HUES64 (cell line): ENCODE data around the gene TMEM45A.
"Not testable (repeated sequence)": the region's sequence is repeated elsewhere in the genome, so short reads cannot be mapped to it uniquely, and the experiment has no call there.

ENCODE experiments used
- H3K27ac ChIP-seq: 2 replicates; pipeline ENCODE4 v1.7.0; 2013; ENCODE audit warnings: low read depth, low read length, inconsistent platforms
- H3K27me3 ChIP-seq: 2 replicates; pipeline ENCODE4 v1.6.1; 2013; ENCODE audit warnings: mild to moderate bottlenecking, low read length; ENCODE audit not compliant: insufficient read depth
- H3K36me3 ChIP-seq: 2 replicates; pipeline ENCODE4 v1.6.1; 2013; ENCODE audit warnings: mild to moderate bottlenecking, low read length; ENCODE audit not compliant: insufficient read depth
- H3K4me1 ChIP-seq: 2 replicates; pipeline ENCODE4 v1.6.1; 2013; ENCODE audit warnings: mild to moderate bottlenecking, low read length, moderate library complexity; ENCODE audit not compliant: insufficient read depth
- H3K4me3 ChIP-seq: 2 replicates; pipeline ENCODE4 v1.5.1; 2013; ENCODE audit warnings: mild to moderate bottlenecking, low read length, moderate library complexity
- H3K9ac ChIP-seq: 2 replicates; pipeline ENCODE4 v1.6.1; 2013; ENCODE audit warnings: mild to moderate bottlenecking, low read depth, low read length
- H3K9me3 ChIP-seq: 2 replicates; pipeline ENCODE4 v1.6.1; 2013; ENCODE audit warnings: low read depth, low read length; ENCODE audit not compliant: insufficient read depth
- WGBS: fragments of 150-250, 120-280 bp; methylation state at CpG from one replicate; pipeline ENCODE4 v1.1.7; 2013; ENCODE audit warnings: missing lambda C conversion rate; 5-methylcytosine and 5-hydroxymethylcytosine counted together

TMEM45A gene

GRCh38 chr3:100463002-100463401, 29.4 kb upstream of the TMEM45A start:
- no peak overlapping the region for H3K4me3 ChIP-seq
- H3K27me3 ChIP-seq, result no peaks in the 10 kb centered on the region
- no peaks in the 10 kb centered on the region for H3K4me1 ChIP-seq
- no peaks in the 10 kb centered on the region for H3K36me3 ChIP-seq
- no peak overlapping the region for H3K9ac ChIP-seq
- peaks cover 11% of the 10 kb centered on the region for H3K9me3 ChIP-seq
- no peak overlapping the region for H3K27ac ChIP-seq
- WGBS, result 15% methylated on average over 3 of the region's 3 CpGs

GRCh38 chr3:100463646-100464155, 28.7 kb upstream of the TMEM45A start:
- H3K27ac ChIP-seq, result no peak overlapping the region
- H3K4me1 ChIP-seq, result no peaks in the 10 kb centered on the region
- no peak overlapping the region for H3K4me3 ChIP-seq
- no peaks in the 10 kb centered on the region for H3K36me3 ChIP-seq
- no peaks in the 10 kb centered on the region for H3K27me3 ChIP-seq
- WGBS, result 91% methylated on average over 3 of the region's 3 CpGs
- H3K9ac ChIP-seq, result no peak overlapping the region
- peaks cover 18% of the 10 kb centered on the region for H3K9me3 ChIP-seq

GRCh38 chr3:100465892-100466777, 26.3 kb upstream of the TMEM45A start:
- 78% methylated on average over 3 of the region's 3 CpGs for WGBS
- H3K27ac ChIP-seq, result no peak overlapping the region
- no peak overlapping the region for H3K4me3 ChIP-seq
- H3K36me3 ChIP-seq, result no peaks in the 10 kb centered on the region
- H3K9ac ChIP-seq, result no peak overlapping the region
- H3K9me3 ChIP-seq, result peaks cover 25% of the 10 kb centered on the region
- no peaks in the 10 kb centered on the region for H3K27me3 ChIP-seq
- H3K4me1 ChIP-seq, result no peaks in the 10 kb centered on the region

GRCh38 chr3:100467133-100467532, 25.3 kb upstream of the TMEM45A start:
- no peaks in the 10 kb centered on the region for H3K36me3 ChIP-seq
- no peak overlapping the region for H3K9ac ChIP-seq
- peaks cover 25% of the 10 kb centered on the region for H3K9me3 ChIP-seq
- H3K27ac ChIP-seq, result no peak overlapping the region
- H3K27me3 ChIP-seq, result no peaks in the 10 kb centered on the region
- H3K4me1 ChIP-seq, result no peaks in the 10 kb centered on the region
- no peak overlapping the region for H3K4me3 ChIP-seq
- WGBS, result 100% methylated on average over 1 of the region's 1 CpG

- no peaks in the 10 kb centered on the region for H3K4me1 ChIP-seq
- H3K27me3 ChIP-seq, result no peaks in the 10 kb centered on the region
- H3K4me3 ChIP-seq, result no peak overlapping the region
- H3K9ac ChIP-seq, result no peak overlapping the region
- 97% methylated on average over 2 of the region's 2 CpGs for WGBS
- no peak overlapping the region for H3K27ac ChIP-seq
- peaks cover 25% of the 10 kb centered on the region for H3K9me3 ChIP-seq
- no peaks in the 10 kb centered on the region for H3K36me3 ChIP-seq
These were observed 23.7 kb upstream of the TMEM45A start for GRCh38 chr3:100468676-100469075.

- Histone ChIP-seq H3K9me3 (peaks cover 25% of the 10 kb centered on the region), H3K36me3 (no peaks in the 10 kb centered on the region), H3K4me3 (no peak overlapping the region), H3K27me3 (no peaks in the 10 kb centered on the region), H3K4me1 (no peaks in the 10 kb centered on the region), H3K9ac (no peak overlapping the region), H3K27ac (no peak overlapping the region)
- WGBS, result 88% methylated on average over 1 of the region's 1 CpG
These were observed 21.5 kb upstream of the TMEM45A start for GRCh38 chr3:100470951-100471350.

GRCh38 chr3:100471444-100471843, 21.0 kb upstream of the TMEM45A start:
- no peaks in the 10 kb centered on the region for H3K4me1 ChIP-seq
- H3K36me3 ChIP-seq, result no peaks in the 10 kb centered on the region
- H3K27me3 ChIP-seq, result no peaks in the 10 kb centered on the region
- WGBS, result 88% methylated on average over 2 of the region's 2 CpGs
- H3K4me3 ChIP-seq, result no peak overlapping the region
- H3K9me3 ChIP-seq, result peaks cover 25% of the 10 kb centered on the region
- H3K9ac ChIP-seq, result no peak overlapping the region
- H3K27ac ChIP-seq, result no peak overlapping the region

GRCh38 chr3:100477851-100478360, 14.5 kb upstream of the TMEM45A start:
- not testable (repeated sequence) for H3K27me3 ChIP-seq, H3K27ac ChIP-seq, H3K9me3 ChIP-seq, H3K9ac ChIP-seq, H3K36me3 ChIP-seq, H3K4me3 ChIP-seq, H3K4me1 ChIP-seq
- WGBS, result 94% methylated on average over 32 of the region's 32 CpGs

- not testable (repeated sequence) for H3K9me3 ChIP-seq, H3K36me3 ChIP-seq, H3K4me3 ChIP-seq, H3K4me1 ChIP-seq, H3K9ac ChIP-seq, H3K27me3 ChIP-seq, H3K27ac ChIP-seq
- 90% methylated on average over 21 of the region's 25 CpGs for WGBS
These were observed 13.9 kb upstream of the TMEM45A start for GRCh38 chr3:100478521-100478920.

- H3K27me3 ChIP-seq, result no peaks in the 10 kb centered on the region
- no peaks in the 10 kb centered on the region for H3K36me3 ChIP-seq
- no peaks in the 10 kb centered on the region for H3K4me1 ChIP-seq
- no peak overlapping the region for H3K4me3 ChIP-seq
- H3K9ac ChIP-seq, result no peak overlapping the region
- no peaks in the 10 kb centered on the region for H3K9me3 ChIP-seq
- H3K27ac ChIP-seq, result no peak overlapping the region
- WGBS, result 71% methylated on average over 5 of the region's 5 CpGs
These were observed 12.3 kb upstream of the TMEM45A start for GRCh38 chr3:100480081-100480480.

- WGBS, result 85% methylated on average over 2 of the region's 2 CpGs
These were observed 10.2 kb upstream of the TMEM45A start for GRCh38 chr3:100482176-100482575.

More at GRCh38 chr3:100482176-100482575, 10.2 kb upstream of the TMEM45A start:
- Histone ChIP-seq H3K9ac (no peak overlapping the region), H3K36me3 (no peaks in the 10 kb centered on the region), H3K4me1 (no peaks in the 10 kb centered on the region), H3K4me3 (no peak overlapping the region), H3K9me3 (no peaks in the 10 kb centered on the region), H3K27ac (no peak overlapping the region), H3K27me3 (no peaks in the 10 kb centered on the region)
